ENCODE results near the gene ADAM10.

The ADAM10 gene

DNA sequence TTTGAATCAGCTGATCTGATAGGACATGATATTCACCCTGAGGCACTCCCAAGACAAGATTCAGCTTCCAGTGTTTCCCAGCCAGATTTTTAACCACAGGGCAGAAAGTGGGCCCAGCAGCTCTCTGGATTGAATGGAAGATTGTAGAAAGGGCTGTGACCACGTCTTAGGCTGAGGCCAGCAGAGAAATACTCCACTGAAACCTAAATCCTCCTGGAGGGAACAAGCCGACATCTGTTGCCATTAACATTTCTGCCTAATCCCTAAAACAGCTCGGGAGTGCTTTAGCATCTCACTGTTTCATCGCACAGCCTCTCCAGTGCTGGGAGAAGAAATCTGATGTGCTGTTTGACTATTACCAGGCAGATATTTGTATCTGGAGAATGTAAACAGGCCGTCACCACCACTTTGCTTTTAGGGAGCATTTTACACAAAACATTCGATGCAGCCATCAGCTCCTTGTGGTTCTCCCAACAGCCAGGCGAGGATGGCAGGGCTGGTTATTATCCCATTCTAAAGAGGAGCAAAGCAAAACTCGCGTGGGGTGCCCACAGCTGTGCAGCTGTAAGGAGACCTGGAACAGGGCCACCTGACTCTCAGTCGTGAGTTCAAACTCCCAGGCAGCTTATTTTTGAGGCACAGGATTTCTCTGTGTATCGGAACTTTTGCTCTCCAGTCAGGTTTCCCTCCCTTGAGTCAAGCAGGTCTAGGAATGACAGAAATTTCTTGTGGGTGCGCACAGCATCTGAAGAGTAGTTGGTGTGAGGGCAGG is 200.3 kb downstream of the ADAM10 start:
- TF ChIP-seq, protein P1, sequence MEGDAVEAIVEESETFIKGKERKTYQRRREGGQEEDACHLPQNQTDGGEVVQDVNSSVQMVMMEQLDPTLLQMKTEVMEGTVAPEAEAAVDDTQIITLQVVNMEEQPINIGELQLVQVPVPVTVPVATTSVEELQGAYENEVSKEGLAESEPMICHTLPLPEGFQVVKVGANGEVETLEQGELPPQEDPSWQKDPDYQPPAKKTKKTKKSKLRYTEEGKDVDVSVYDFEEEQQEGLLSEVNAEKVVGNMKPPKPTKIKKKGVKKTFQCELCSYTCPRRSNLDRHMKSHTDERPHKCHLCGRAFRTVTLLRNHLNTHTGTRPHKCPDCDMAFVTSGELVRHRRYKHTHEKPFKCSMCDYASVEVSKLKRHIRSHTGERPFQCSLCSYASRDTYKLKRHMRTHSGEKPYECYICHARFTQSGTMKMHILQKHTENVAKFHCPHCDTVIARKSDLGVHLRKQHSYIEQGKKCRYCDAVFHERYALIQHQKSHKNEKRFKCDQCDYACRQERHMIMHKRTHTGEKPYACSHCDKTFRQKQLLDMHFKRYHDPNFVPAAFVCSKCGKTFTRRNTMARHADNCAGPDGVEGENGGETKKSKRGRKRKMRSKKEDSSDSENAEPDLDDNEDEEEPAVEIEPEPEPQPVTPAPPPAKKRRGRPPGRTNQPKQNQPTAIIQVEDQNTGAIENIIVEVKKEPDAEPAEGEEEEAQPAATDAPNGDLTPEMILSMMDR (conservative IDR thresholded peaks at IDR 0.05; ENCODE audit: low read length), result no peak
- TF ChIP-seq EZH2phosphoT487 (IDR thresholded peaks at IDR 0.05; ENCODE audit: borderline replicate concordance), result no peak
- H3K4me3 ChIP-seq (ENCODE audit: low read length, poor library complexity, severe bottlenecking), result no peak overlapping the region
- H3K4me1 ChIP-seq (ENCODE audit: insufficient read depth, low read length, poor library complexity, severe bottlenecking), result peaks cover 78% of the 10 kb centered on the region
- peaks cover 28% of the 10 kb centered on the region for H3F3A ChIP-seq (ENCODE audit: low read depth)
- H3K9ac ChIP-seq (ENCODE audit: low read depth, low read length, poor library complexity, severe bottlenecking), result peak overlapping the region; percentile 87
- H3K79me2 ChIP-seq (ENCODE audit: insufficient read depth, low read length), result no peaks in the 10 kb centered on the region
- H3K4me2 ChIP-seq (ENCODE audit: low read depth, low read length, poor library complexity, severe bottlenecking), result no peak overlapping the region
- H4K20me1 ChIP-seq (ENCODE audit: insufficient read depth, low read length, poor library complexity, severe bottlenecking), result no peaks in the 10 kb centered on the region
- no peaks in the 10 kb centered on the region for H3K9me3 ChIP-seq (ENCODE audit: insufficient read depth, low read depth, low read length)
- no peaks in the 10 kb centered on the region for H3K27me3 ChIP-seq (ENCODE audit: insufficient read depth, low read length, poor library complexity, severe bottlenecking)
- no peaks in the 10 kb centered on the region for H3K9me2 ChIP-seq (replicated peaks; ENCODE audit: low read depth, low read length)
- H2AFZ ChIP-seq (ENCODE audit: low read length), result no peak overlapping the region
- no peaks in the 10 kb centered on the region for H3K36me3 ChIP-seq (ENCODE audit: insufficient read depth, low read length)

DNA sequence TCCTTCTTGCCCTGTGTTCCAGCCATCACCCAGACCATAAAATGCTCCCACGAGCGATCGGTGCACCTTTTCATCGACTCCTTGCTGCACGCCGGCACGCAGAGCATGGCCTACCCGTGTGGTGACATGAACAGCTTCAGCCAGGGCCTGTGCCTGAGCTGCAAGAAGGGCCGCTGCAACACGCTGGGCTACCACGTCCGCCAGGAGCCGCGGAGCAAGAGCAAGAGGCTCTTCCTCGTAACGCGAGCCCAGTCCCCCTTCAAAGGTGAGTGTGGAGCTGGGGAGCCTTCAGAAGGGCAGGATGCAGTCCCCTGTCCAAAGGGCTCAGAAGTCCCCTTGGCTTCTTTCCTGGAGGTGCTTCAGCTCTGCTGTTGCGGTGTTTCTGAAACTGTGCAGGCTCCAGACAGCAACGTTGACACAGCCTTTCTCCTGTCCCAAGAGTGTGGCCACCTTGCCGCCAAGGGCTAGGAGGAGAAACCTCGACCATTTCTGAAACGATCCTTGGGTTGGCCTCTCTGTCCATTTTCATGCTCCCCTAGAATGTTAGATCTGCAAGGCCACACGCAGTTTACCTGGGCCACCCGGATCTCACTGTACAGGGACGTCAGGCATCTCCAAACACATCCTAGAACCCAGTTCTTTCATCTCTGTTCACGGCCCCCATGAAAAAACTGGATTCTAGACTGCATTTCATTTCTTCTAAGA is 201.0 kb downstream of the ADAM10 start:
- peaks cover 71% of the 10 kb centered on the region for H3K4me1 ChIP-seq (ENCODE audit: insufficient read depth, low read length, poor library complexity, severe bottlenecking)
- H3K9me3 ChIP-seq (ENCODE audit: insufficient read depth, low read depth, low read length), result no peaks in the 10 kb centered on the region
- TF ChIP-seq EZH2phosphoT487 (IDR thresholded peaks at IDR 0.05; ENCODE audit: borderline replicate concordance), result no peak
- TF ChIP-seq, protein P1 (conservative IDR thresholded peaks at IDR 0.05; ENCODE audit: low read length), result no peak
- no peaks in the 10 kb centered on the region for H3K36me3 ChIP-seq (ENCODE audit: insufficient read depth, low read length)
- H4K20me1 ChIP-seq (ENCODE audit: insufficient read depth, low read length, poor library complexity, severe bottlenecking), result no peaks in the 10 kb centered on the region
- H3K4me2 ChIP-seq (ENCODE audit: low read depth, low read length, poor library complexity, severe bottlenecking), result no peak overlapping the region
- H3K4me3 ChIP-seq (ENCODE audit: low read length, poor library complexity, severe bottlenecking), result no peak overlapping the region
- H3K9ac ChIP-seq (ENCODE audit: low read depth, low read length, poor library complexity, severe bottlenecking), result no peak overlapping the region
- no peaks in the 10 kb centered on the region for H3K79me2 ChIP-seq (ENCODE audit: insufficient read depth, low read length)
- no peaks in the 10 kb centered on the region for H3K27me3 ChIP-seq (ENCODE audit: insufficient read depth, low read length, poor library complexity, severe bottlenecking)
- H3K9me2 ChIP-seq (replicated peaks; ENCODE audit: low read depth, low read length), result no peaks in the 10 kb centered on the region
- H2AFZ ChIP-seq (ENCODE audit: low read length), result no peak overlapping the region
- H3F3A ChIP-seq (ENCODE audit: low read depth), result peaks cover 28% of the 10 kb centered on the region

DNA sequence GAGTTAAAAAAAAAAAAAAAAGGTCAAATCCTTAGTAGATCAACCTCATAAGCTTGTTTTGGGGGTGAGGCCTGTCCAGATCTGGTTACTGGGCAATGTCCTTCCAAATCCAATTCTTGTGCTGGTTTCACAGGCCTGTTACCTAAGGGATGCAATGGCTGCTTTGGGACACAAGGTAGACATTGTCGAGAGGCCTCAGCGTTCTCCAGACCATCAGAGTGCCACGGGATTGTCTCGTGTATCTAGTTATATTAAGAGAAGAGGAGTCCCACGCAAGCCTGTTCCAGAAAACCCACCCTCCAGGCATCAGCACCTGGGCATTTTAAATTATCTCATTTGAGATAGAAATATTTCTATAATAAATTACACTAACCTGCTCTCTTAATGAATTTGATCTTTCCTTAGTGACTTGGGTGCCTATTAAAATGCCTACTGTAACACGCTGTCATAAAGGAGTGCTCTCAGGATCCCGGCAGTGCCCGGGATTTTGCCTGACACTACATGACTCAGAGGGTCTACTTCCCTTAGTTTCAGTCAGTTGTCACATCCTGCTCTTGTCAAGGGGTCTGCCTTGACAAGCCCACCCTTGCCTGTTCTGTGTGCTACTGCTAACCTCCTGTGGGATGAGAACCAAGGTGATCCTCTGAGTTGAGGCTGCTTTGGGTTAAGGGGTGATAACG is 201.7 kb downstream of the ADAM10 start:
- peaks cover 21% of the 10 kb centered on the region for H3F3A ChIP-seq (ENCODE audit: low read depth)
- H3K27me3 ChIP-seq (ENCODE audit: insufficient read depth, low read length, poor library complexity, severe bottlenecking), result no peaks in the 10 kb centered on the region
- TF ChIP-seq, protein P1 (conservative IDR thresholded peaks at IDR 0.05; ENCODE audit: low read length), result no peak
- TF ChIP-seq EZH2phosphoT487 (IDR thresholded peaks at IDR 0.05; ENCODE audit: borderline replicate concordance), result no peak
- no peaks in the 10 kb centered on the region for H3K36me3 ChIP-seq (ENCODE audit: insufficient read depth, low read length)
- no peaks in the 10 kb centered on the region for H3K9me3 ChIP-seq (ENCODE audit: insufficient read depth, low read depth, low read length)
- H3K4me3 ChIP-seq (ENCODE audit: low read length, poor library complexity, severe bottlenecking), result no peak overlapping the region
- H3K79me2 ChIP-seq (ENCODE audit: insufficient read depth, low read length), result no peaks in the 10 kb centered on the region
- H3K4me2 ChIP-seq (ENCODE audit: low read depth, low read length, poor library complexity, severe bottlenecking), result no peak overlapping the region
- no peaks in the 10 kb centered on the region for H3K9me2 ChIP-seq (replicated peaks; ENCODE audit: low read depth, low read length)
- H2AFZ ChIP-seq (ENCODE audit: low read length), result no peak overlapping the region
- peaks cover 64% of the 10 kb centered on the region for H3K4me1 ChIP-seq (ENCODE audit: insufficient read depth, low read length, poor library complexity, severe bottlenecking)
- no peaks in the 10 kb centered on the region for H4K20me1 ChIP-seq (ENCODE audit: insufficient read depth, low read length, poor library complexity, severe bottlenecking)
- H3K9ac ChIP-seq (ENCODE audit: low read depth, low read length, poor library complexity, severe bottlenecking), result no peak overlapping the region

Data from Loucy (cell line).